Endothelial cell of umbilical vein (primary cell): ENCODE results near the gene INPP5J. TPM values are rescaled to one million over a fixed set of nuclear protein-coding genes. Genes with fewer than 3 reads are reported as not detected.

Experiments used
- BruUV-seq: library from RNA; stranded (reverse); fragments of 400-500 nt; replicated peaks from 2 replicates; lab custom pipeline; 2021; lab: Mats Ljungman, UMichigan
- CTCF ChIA-PET: fragments of 300-600, 350-600 bp; sonication (Branson Sonifier 250); formaldehyde crosslinking; loops from one replicate; lab custom pipeline; 2021; ENCODE audit warnings: antibody characterized with exemption, inconsistent platforms; lab: Charles Lee
- POLR2A ChIA-PET: fragments of 300-600, 350-600 bp; sonication (Branson Sonifier 250); formaldehyde crosslinking; loops from one replicate; lab custom pipeline; 2021; ENCODE audit warnings: antibody characterized with exemption, inconsistent platforms; lab: Charles Lee
- DNase-seq: peaks from one replicate; pipeline ENCODE4 v3.0.0-alpha.2; 2011; ENCODE audit warnings: low read depth, low spot score
- FAIRE-seq: peaks from 2 replicates; lab custom pipeline; 2011; peaks lifted over from hg19 to GRCh38; lab: Jason Lieb, UNC
- H2AFZ ChIP-seq: 2 replicates; pipeline ENCODE4 v1.6.0; 2012; ENCODE audit warnings: low read depth, low read length, control low read depth, inconsistent platforms
- H3K27ac ChIP-seq: 2 replicates; pipeline ENCODE4 v1.5.1; 2011; ENCODE audit warnings: low read depth, mild to moderate bottlenecking, control low read depth, low read length, moderate library complexity; ENCODE audit not compliant: insufficient read depth
- H3K27me3 ChIP-seq, 2 experiments: 2 replicates each; pipeline versions ENCODE4 v1.6.0 to v1.6.1; 2011; ENCODE audit warnings: low read length in 2 of 2, mixed read lengths in 1 of 2; ENCODE audit not compliant: control insufficient read depth in 2 of 2, insufficient read depth in 2 of 2
- H3K36me3 ChIP-seq, 2 experiments: 2 replicates in 1 of 2; 3 replicates in 1 of 2; pipeline ENCODE4 v1.5.1; 2011; ENCODE audit warnings: low read length in 2 of 2, mild to moderate bottlenecking in 1 of 2, moderate library complexity in 1 of 2; ENCODE audit not compliant: control insufficient read depth in 2 of 2, insufficient read depth in 2 of 2; ENCODE audit errors: extremely low read depth in 1 of 2
- H3K4me1 ChIP-seq: 3 replicates; pipeline ENCODE4 v1.5.1; 2011; ENCODE audit warnings: mild to moderate bottlenecking, low read length; ENCODE audit not compliant: control insufficient read depth, insufficient read depth; ENCODE audit errors: extremely low read depth
- H3K4me2 ChIP-seq: 2 replicates; pipeline ENCODE4 v1.6.1; 2011; ENCODE audit warnings: low read length, control low read depth, mixed read lengths; ENCODE audit not compliant: insufficient read depth
- H3K4me3 ChIP-seq, 3 experiments: fragments of 200-600 bp in 1 of 3; sonication (generic), shearing (Covaris generic) in 1 of 3; replicated peaks in 1 of 3; 2 replicates each; pipeline ENCODE4 v1.5.1; 2011 to 2016; ENCODE audit warnings: control low read depth in 3 of 3, low read length in 3 of 3, mild to moderate bottlenecking in 2 of 3, inconsistent platforms in 1 of 3, low read depth in 1 of 3, moderate library complexity in 1 of 3; ENCODE audit not compliant: insufficient read depth in 1 of 3
- H3K79me2 ChIP-seq: 2 replicates; pipeline ENCODE4 v1.6.0; 2012; ENCODE audit warnings: low read length, inconsistent platforms; ENCODE audit not compliant: control insufficient read depth, insufficient read depth
- H3K9ac ChIP-seq: replicated peaks from 2 replicates; pipeline ENCODE3; 2011; ENCODE audit warnings: low read length, control low read depth; ENCODE audit not compliant: insufficient read depth; ENCODE audit errors: extremely low read depth
- H3K9me1 ChIP-seq: replicated peaks from 3 replicates; pipeline ENCODE4 v1.6.0; 2011; ENCODE audit warnings: mild to moderate bottlenecking, low read length; ENCODE audit not compliant: control insufficient read depth, insufficient read depth; ENCODE audit errors: extremely low read depth
- H3K9me3 ChIP-seq: replicated peaks from 2 replicates; pipeline ENCODE4 v1.5.1; 2012; ENCODE audit warnings: low read length, inconsistent platforms; ENCODE audit not compliant: control insufficient read depth, insufficient read depth
- H4K20me1 ChIP-seq: replicated peaks from 2 replicates; pipeline ENCODE3; 2011; ENCODE audit warnings: mild to moderate bottlenecking, low read length; ENCODE audit not compliant: control insufficient read depth, insufficient read depth; ENCODE audit errors: extremely low read depth
- CTCF ChIP-seq, 2 donors: IDR thresholded peaks; 1 replicate in 1 of 2; 2 replicates in 1 of 2; pipeline ENCODE4 v1.5.1; 2011; ENCODE audit warnings: low read length in 2 of 2, mild to moderate bottlenecking in 2 of 2, moderate library complexity in 2 of 2, control low read depth in 1 of 2, inconsistent platforms in 1 of 2, low read depth in 1 of 2; ENCODE audit not compliant: insufficient read depth in 1 of 2; ENCODE audit errors: extremely low read depth in 1 of 2
- EZH2 ChIP-seq: IDR thresholded peaks from 2 replicates; pipeline ENCODE4 v1.6.1; 2012; ENCODE audit warnings: borderline replicate concordance, low read depth, mild to moderate bottlenecking, moderate library complexity, low read length, inconsistent platforms; ENCODE audit not compliant: severe bottlenecking
- FOS ChIP-seq: IDR thresholded peaks from 2 replicates; pipeline ENCODE4 v1.6.1; 2011; ENCODE audit warnings: mild to moderate bottlenecking, low read length, moderate library complexity, borderline replicate concordance; ENCODE audit not compliant: insufficient read depth
- GATA2 ChIP-seq: IDR thresholded peaks from 2 replicates; pipeline ENCODE4 v1.7.0; 2011; ENCODE audit warnings: low read depth, mild to moderate bottlenecking, moderate library complexity, mixed read lengths, low read length; ENCODE audit not compliant: insufficient read length, insufficient read depth
- JUN ChIP-seq: IDR thresholded peaks from 2 replicates; pipeline ENCODE4 v1.6.1; 2011; ENCODE audit warnings: borderline replicate concordance, low read depth; ENCODE audit not compliant: insufficient read length, insufficient read depth
- MYC ChIP-seq: IDR thresholded peaks from one replicate; pipeline ENCODE4 v1.6.1; 2011; ENCODE audit warnings: mild to moderate bottlenecking, low read depth, low read length
- POLR2A ChIP-seq: IDR thresholded peaks from 2 replicates; pipeline ENCODE4 v1.6.1; 2012; ENCODE audit warnings: low read depth, mild to moderate bottlenecking, control low read depth, low read length
- POLR2AphosphoS5 ChIP-seq: IDR thresholded peaks from 2 replicates; pipeline ENCODE4 v1.6.1; 2012; ENCODE audit warnings: low read depth, mild to moderate bottlenecking, control low read depth, low read length, moderate library complexity; ENCODE audit not compliant: insufficient read depth
- dilution Hi-C: fragments of 300-500 bp; cut with MboI; formaldehyde crosslinking; loops from one replicate; pipeline ENCODE4 v1.15.0; 2019; ENCODE audit warnings: low sequenced_read_pairs; ENCODE audit not compliant: extremely low pct_ligation_motif_present
- intact Hi-C: fragments of 100-400 bp; cut with micrococcal nuclease; formaldehyde crosslinking; loops from one replicate; pipeline ENCODE4 v1.10.0; 2022
- polyA plus RNA-seq, 4 experiments: library from polyadenylated mRNA; depleted of rRNA in 3 of 4; stranded (reverse) in 3 of 4; unstranded in 1 of 4; fragments of >200 nt; gene quantifications; 2 replicates each; pipeline versions ENCODE4 v1.2.1 to v1.2.3, GENCODE V29; 2011 to 2012; ENCODE audit warnings: missing spikeins in 1 of 4
- total RNA-seq: library from RNA; stranded (reverse); gene quantifications from 2 replicates; pipeline ENCODE4 v1.2.3, GENCODE V29; 2021
- TF ChIP-seq, protein P1 (sequence below): IDR thresholded peaks from 2 replicates; pipeline ENCODE4 v1.6.1; 2011; ENCODE audit not compliant: insufficient read depth, insufficient read length

INPP5J gene
- total and polyA plus RNA-seq, 2 donors (not counting 3 experiments of a cell fraction or from before 2014, with no cell fraction given): 0.43 to 0.49 TPM

GRCh38 chr22:31119026-31119717, 3.6 kb upstream of the INPP5J start:
- Histone ChIP-seq H3K4me3 (no peak overlapping the region), H3K27me3 (no peaks in the 10 kb centered on the region), H3K9me3 (no peaks in the 10 kb centered on the region), H3K27ac (no peak overlapping the region), H2AFZ (no peak overlapping the region), H3K4me2 (no peak overlapping the region), H3K79me2 (no peaks in the 10 kb centered on the region), H3K9ac (no peak overlapping the region), H3K36me3 (no peaks in the 10 kb centered on the region), H4K20me1 (no peaks in the 10 kb centered on the region), H3K4me1 (no peaks in the 10 kb centered on the region), H3K9me1 (no peaks in the 10 kb centered on the region)
- CTCF ChIA-PET: interaction anchor here (1.4 to 1.6 kb wide), 2 partner anchors 12 to 111 kb away, joined by 4 to 7 read pairs; partner anchors contain the start of gene SELENOM
- no peak for TF ChIP-seq EZH2
- TF ChIP-seq CTCF (IDR thresholded peaks at IDR 0.05; ENCODE audit: extremely low read depth in 1 of 2, insufficient read depth in 1 of 2, low read depth in 1 of 2, low read length in 2 of 2): no peak
- no peak for TF ChIP-seq MYC
- no peak for TF ChIP-seq POLR2AphosphoS5
- TF ChIP-seq, protein P1, sequence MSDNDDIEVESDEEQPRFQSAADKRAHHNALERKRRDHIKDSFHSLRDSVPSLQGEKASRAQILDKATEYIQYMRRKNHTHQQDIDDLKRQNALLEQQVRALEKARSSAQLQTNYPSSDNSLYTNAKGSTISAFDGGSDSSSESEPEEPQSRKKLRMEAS: no peak
- no peak for TF ChIP-seq GATA2
- TF ChIP-seq JUN: no peak
- no peak for TF ChIP-seq POLR2A
- TF ChIP-seq FOS: no peak
- DNase-seq: no peak
- no peak for FAIRE-seq
- intact Hi-C loops (no loop called here), dilution Hi-C loops (no loop called here)
- POLR2A ChIA-PET: no interaction called here
- no TSS peak for BruUV-seq
